Measurements from ENCODE around the gene KCTD11. TPM values are rescaled to one million over a fixed set of nuclear protein-coding genes. Genes with fewer than 3 reads are reported as not detected.

The KCTD11 gene
- total and polyA plus RNA-seq, 2 of the 13 experiments (the other 11 are each of a cell fraction or from before 2014, with no cell fraction given) = 1.6 to 2.6 TPM

DNA sequence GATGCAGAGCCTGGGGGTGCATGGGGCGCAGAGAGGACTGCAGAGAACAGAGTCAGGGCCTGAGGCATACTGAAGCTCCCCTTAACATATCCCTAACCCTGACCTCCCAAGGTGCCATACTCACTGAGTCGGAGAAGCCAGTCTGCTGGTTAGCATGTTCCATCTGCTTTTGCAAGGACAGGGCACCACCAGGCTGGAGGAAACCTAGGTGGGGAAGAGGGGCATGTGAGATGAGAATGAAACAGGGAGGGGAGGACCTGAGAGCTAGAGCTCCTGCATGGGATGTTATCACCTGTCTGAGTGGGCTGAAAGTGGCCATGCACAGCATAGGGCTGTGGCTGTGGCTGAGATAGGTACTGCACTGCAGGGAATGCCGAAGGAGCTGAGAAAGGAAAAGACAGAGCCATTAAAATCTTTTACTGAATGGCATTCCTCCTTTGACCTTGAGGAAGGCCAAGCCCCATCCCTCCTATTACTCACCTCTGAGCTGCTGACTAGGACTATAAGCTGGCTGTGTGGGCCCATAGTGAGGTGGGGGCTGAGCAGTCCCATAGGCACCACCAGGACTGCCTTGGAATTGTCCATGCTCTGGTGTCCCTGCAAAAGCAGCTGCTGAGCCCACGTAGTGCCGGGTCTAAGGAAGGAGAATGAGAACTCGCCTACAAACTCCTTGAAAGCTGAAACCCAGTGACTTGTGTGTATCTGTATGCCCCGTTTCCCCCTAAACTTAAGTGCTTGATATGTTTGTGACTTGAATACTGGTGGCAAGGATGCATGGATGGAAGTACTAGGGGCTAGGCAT, 38.7 kb upstream of the KCTD11 start:
- Histone ChIP-seq H3K27me3 (ENCODE audit: control insufficient read depth in 1 of 2, insufficient read depth in 2 of 2, low read length in 2 of 2) (no peaks in the 10 kb centered on the region), H3K4me2 (ENCODE audit: low read depth, low read length) (peak overlapping the region; percentile 69), H3K27ac (ENCODE audit: extremely low read length, insufficient read depth, low read length) (no peak overlapping the region), H2AFZ (ENCODE audit: low read length) (no peak overlapping the region), H3K9me3 (ENCODE audit: low read length) (no peaks in the 10 kb centered on the region), H3K9ac (ENCODE audit: insufficient read depth, low read depth, low read length) (no peak overlapping the region; the same call in 1 of the 2 replicates), H3K4me3 (replicated peaks in 1 of 3; ENCODE audit: insufficient read depth in 1 of 3, low read depth in 2 of 3, low read length in 3 of 3) (peak overlapping the region in 1 of 3 experiments; percentile 82; a peak in 1 of 6 replicates), H3K36me3 (replicated peaks in 1 of 2; ENCODE audit: control insufficient read depth in 1 of 2, insufficient read depth in 2 of 2, low read length in 2 of 2) (peaks cover 24 to 54% of the 10 kb centered on the region in 2 experiments), H4K20me1 (ENCODE audit: insufficient read depth, low read length) (peaks cover 51% of the 10 kb centered on the region), H3K79me2 (ENCODE audit: insufficient read depth, low read length) (peaks cover 44% of the 10 kb centered on the region), H3K4me1 (ENCODE audit: insufficient read depth, low read length) (peaks cover 55% of the 10 kb centered on the region)
- WGBS (ENCODE audit: low lambda C conversion rate) = 91% methylated on average over 4 of the region's 7 CpGs
- peak; percentile 64 for ATAC-seq
- CTCF ChIA-PET (ENCODE audit: low intra/inter-chr PET ratio, low total read pairs) = no interaction called here
- BruUV-seq (replicated peaks) = no TSS peak
- POLR2A ChIA-PET = interaction anchor here (0.5 to 5.8 kb wide), 16 partner anchors 16 to 273 kb away, joined by 3 to 47 read pairs (median 3); partner anchors contain the start of genes ACADVL, ACAP1, DLG4 and GABARAP
- intact Hi-C loops (cut with micrococcal nuclease; ENCODE audit: unreplicated experiment) (no loop called here), in situ Hi-C loops (cut with HindIII; ENCODE audit: extremely low pct_ligation_motif_present, low pct_unique_long_range_greater_than_20kb) (no loop called here)
- DNase-seq (ENCODE audit: low spot score) = peak; percentile 45
- peak; percentile 63 for FAIRE-seq
- TF ChIP-seq ATAD3A (CRISPR knock-in tag; IDR thresholded peaks at IDR 0.05) (no peak), SRSF1 (optimal IDR thresholded peaks at IDR 0.05; ENCODE audit: low read depth, low read length) (no peak), HOXD1 (CRISPR knock-in tag; IDR thresholded peaks at IDR 0.05) (no peak), MZF1 (CRISPR knock-in tag; IDR thresholded peaks at IDR 0.05; ENCODE audit: borderline replicate concordance) (no peak), HCFC1 (IDR thresholded peaks at IDR 0.05; ENCODE audit: low read depth, low read length) (no peak), RXRA (CRISPR knock-in tag; IDR thresholded peaks at IDR 0.05) (no peak), SMARCE1 (IDR thresholded peaks at IDR 0.05; ENCODE audit: borderline replicate concordance) (no peak), ELF4 (CRISPR knock-in tag; IDR thresholded peaks at IDR 0.05; ENCODE audit: borderline replicate concordance) (no peak), KMT2B (CRISPR knock-in tag; IDR thresholded peaks at IDR 0.05) (no peak), PAF1 (CRISPR knock-in tag; IDR thresholded peaks at IDR 0.05) (0 out of 2 replicates have a peak, but pooled peaks have one; percentile 62), HNRNPL (IDR thresholded peaks at IDR 0.05; ENCODE audit: low read depth, low read length) (no peak), ZNF17 (CRISPR knock-in tag; IDR thresholded peaks at IDR 0.05) (no peak), NFYB (CRISPR knock-in tag; IDR thresholded peaks at IDR 0.05) (no peak), ZNF501 (CRISPR knock-in tag; IDR thresholded peaks at IDR 0.05) (no peak; the same call in 1 of the 2 replicates), HNF1B (CRISPR knock-in tag; IDR thresholded peaks at IDR 0.05) (no peak), MBNL3 (CRISPR knock-in tag; conservative IDR thresholded peaks at IDR 0.05) (no peak), JUND (CRISPR knock-in tag; IDR thresholded peaks at IDR 0.05) (peak; percentile 23; the same call in 1 of the 2 replicates), KDM3A (CRISPR knock-in tag; IDR thresholded peaks at IDR 0.05; ENCODE audit: low read depth) (no peak), POLR2A (IDR thresholded peaks at IDR 0.05; ENCODE audit: insufficient read depth in 1 of 2, low read depth in 2 of 2, low read length in 2 of 2) (peak; percentile 51 to 70; a peak in 3 of 4 replicates)
- TF ChIP-seq, protein P1, sequence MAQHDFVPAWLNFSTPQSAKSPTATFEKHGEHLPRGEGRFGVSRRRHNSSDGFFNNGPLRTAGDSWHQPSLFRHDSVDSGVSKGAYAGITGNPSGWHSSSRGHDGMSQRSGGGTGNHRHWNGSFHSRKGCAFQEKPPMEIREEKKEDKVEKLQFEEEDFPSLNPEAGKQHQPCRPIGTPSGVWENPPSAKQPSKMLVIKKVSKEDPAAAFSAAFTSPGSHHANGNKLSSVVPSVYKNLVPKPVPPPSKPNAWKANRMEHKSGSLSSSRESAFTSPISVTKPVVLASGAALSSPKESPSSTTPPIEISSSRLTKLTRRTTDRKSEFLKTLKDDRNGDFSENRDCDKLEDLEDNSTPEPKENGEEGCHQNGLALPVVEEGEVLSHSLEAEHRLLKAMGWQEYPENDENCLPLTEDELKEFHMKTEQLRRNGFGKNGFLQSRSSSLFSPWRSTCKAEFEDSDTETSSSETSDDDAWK (CRISPR knock-in tag; IDR thresholded peaks at IDR 0.05) = no peak
- TF ChIP-seq, protein P2, sequence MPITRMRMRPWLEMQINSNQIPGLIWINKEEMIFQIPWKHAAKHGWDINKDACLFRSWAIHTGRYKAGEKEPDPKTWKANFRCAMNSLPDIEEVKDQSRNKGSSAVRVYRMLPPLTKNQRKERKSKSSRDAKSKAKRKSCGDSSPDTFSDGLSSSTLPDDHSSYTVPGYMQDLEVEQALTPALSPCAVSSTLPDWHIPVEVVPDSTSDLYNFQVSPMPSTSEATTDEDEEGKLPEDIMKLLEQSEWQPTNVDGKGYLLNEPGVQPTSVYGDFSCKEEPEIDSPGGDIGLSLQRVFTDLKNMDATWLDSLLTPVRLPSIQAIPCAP (CRISPR knock-in tag; IDR thresholded peaks at IDR 0.05; ENCODE audit: low read depth) = no peak
